ENCODE measurements around the gene RSRC2. TPM values are rescaled to one million over a fixed set of nuclear protein-coding genes. Genes with fewer than 3 reads are reported as not detected.

Gene RSRC2
- total RNA-seq, 2 donors from 2014 or later = 71.5 to 97.6 TPM

- H3K4me1 ChIP-seq (ENCODE audit: control insufficient read depth in 1 of 2, low read depth in 2 of 2) = no peaks in the 10 kb centered on the region
- no peak for ATAC-seq (ENCODE audit: insufficient number of reproducible peaks, low FRiP score, low read depth)
- TF ChIP-seq CTCF (IDR thresholded peaks at IDR 0.05) = no peak
- no peaks in the 10 kb centered on the region for H3K36me3 ChIP-seq
- no peak for DNase-seq (ENCODE audit: low spot score)
- no peak overlapping the region for H3K4me3 ChIP-seq
- H3K27ac ChIP-seq = no peak overlapping the region
- no peaks in the 10 kb centered on the region for H3K9me3 ChIP-seq
- no peaks in the 10 kb centered on the region for H3K27me3 ChIP-seq (replicated peaks; ENCODE audit: insufficient read depth)
Measured at GRCh38 chr12:122560138-122560537, 33.4 kb upstream of the RSRC2 start.

GRCh38 chr12:122558745-122559641, 32.3 kb upstream of the RSRC2 start:
- TF ChIP-seq CTCF (IDR thresholded peaks at IDR 0.05) = no peak
- ATAC-seq (ENCODE audit: insufficient number of reproducible peaks, low FRiP score, low read depth) (no peak), DNase-seq (ENCODE audit: low spot score) (no peak)
- Histone ChIP-seq H3K9me3 (no peaks in the 10 kb centered on the region), H3K4me1 (ENCODE audit: control insufficient read depth in 1 of 2, low read depth in 2 of 2) (no peaks in the 10 kb centered on the region), H3K36me3 (no peaks in the 10 kb centered on the region), H3K4me3 (no peak overlapping the region), H3K27me3 (replicated peaks; ENCODE audit: insufficient read depth) (no peaks in the 10 kb centered on the region), H3K27ac (no peak overlapping the region)

- Histone ChIP-seq H3K9me3 (no peaks in the 10 kb centered on the region), H3K4me1 (ENCODE audit: control insufficient read depth in 1 of 2, low read depth in 2 of 2) (no peaks in the 10 kb centered on the region), H3K36me3 (no peaks in the 10 kb centered on the region), H3K4me3 (no peak overlapping the region), H3K27me3 (replicated peaks; ENCODE audit: insufficient read depth) (no peaks in the 10 kb centered on the region), H3K27ac (no peak overlapping the region)
- ATAC-seq (ENCODE audit: insufficient number of reproducible peaks, low FRiP score, low read depth) (no peak), DNase-seq (ENCODE audit: low spot score) (no peak)
- no peak for TF ChIP-seq CTCF (IDR thresholded peaks at IDR 0.05)
Measured at GRCh38 chr12:122547330-122547729, 20.6 kb upstream of the RSRC2 start.

GRCh38 chr12:122545855-122546254, 19.1 kb upstream of the RSRC2 start:
- ATAC-seq (ENCODE audit: insufficient number of reproducible peaks, low FRiP score, low read depth) (no peak), DNase-seq (ENCODE audit: low spot score) (no peak)
- Histone ChIP-seq H3K36me3 (no peaks in the 10 kb centered on the region), H3K27me3 (replicated peaks; ENCODE audit: insufficient read depth) (no peaks in the 10 kb centered on the region), H3K27ac (no peak overlapping the region), H3K9me3 (no peaks in the 10 kb centered on the region), H3K4me3 (no peak overlapping the region), H3K4me1 (ENCODE audit: control insufficient read depth in 1 of 2, low read depth in 2 of 2) (no peaks in the 10 kb centered on the region)
- TF ChIP-seq CTCF (IDR thresholded peaks at IDR 0.05) = no peak

- ATAC-seq (ENCODE audit: insufficient number of reproducible peaks, low FRiP score, low read depth) (no peak), DNase-seq (ENCODE audit: low spot score) (no peak)
- TF ChIP-seq CTCF (IDR thresholded peaks at IDR 0.05) = no peak
- Histone ChIP-seq H3K27ac (no peak overlapping the region), H3K27me3 (replicated peaks; ENCODE audit: insufficient read depth) (no peaks in the 10 kb centered on the region), H3K9me3 (no peaks in the 10 kb centered on the region), H3K4me3 (no peak overlapping the region), H3K36me3 (no peaks in the 10 kb centered on the region), H3K4me1 (ENCODE audit: control insufficient read depth in 1 of 2, low read depth in 2 of 2) (no peaks in the 10 kb centered on the region)
Measured at GRCh38 chr12:122544537-122544936, 17.8 kb upstream of the RSRC2 start.

Data from thoracic aorta (tissue), 2 donors.